Chondrocyte (in vitro differentiated cells): ENCODE data around the gene SPON1. TPM values are rescaled to one million over a fixed set of nuclear protein-coding genes. Genes with fewer than 3 reads are reported as not detected.

ENCODE experiments used
- DNase-seq: peaks from one replicate; pipeline ENCODE4 v3.0.0; 2021; ENCODE audit warnings: mixed read lengths, low spot score
- H3K27ac Mint-ChIP-seq: one replicate; pipeline ENCODE4 v1.8.0; 2021; ENCODE audit warnings: mild to moderate bottlenecking, moderate library complexity, mixed read lengths; ENCODE audit not compliant: unreplicated experiment
- H3K27me3 Mint-ChIP-seq: 2 replicates; pipeline ENCODE4 v1.8.0; 2021; ENCODE audit warnings: low read depth, mixed read lengths
- H3K36me3 Mint-ChIP-seq: 2 replicates; pipeline ENCODE4 v1.8.0; 2021; ENCODE audit warnings: low read depth, mixed read lengths
- H3K4me1 Mint-ChIP-seq: 2 replicates; pipeline ENCODE4 v1.8.0; 2021; ENCODE audit warnings: low read depth, mild to moderate bottlenecking, mixed read lengths
- H3K4me3 Mint-ChIP-seq: one replicate; pipeline ENCODE4 v1.8.0; 2021; ENCODE audit warnings: mild to moderate bottlenecking, moderate library complexity, mixed read lengths; ENCODE audit not compliant: unreplicated experiment
- H3K9me3 Mint-ChIP-seq: 2 replicates; pipeline ENCODE4 v1.8.0; 2021; ENCODE audit warnings: low read depth, mixed read lengths
- CTCF ChIP-seq: fragments of 200-600 bp; sonication (generic); IDR thresholded peaks from 2 replicates; pipeline ENCODE4 v1.5.0; 2021; ENCODE audit warnings: antibody characterized with exemption, mild to moderate bottlenecking, moderate library complexity
- total RNA-seq: library from RNA; stranded (reverse); gene quantifications from 3 replicates; pipeline ENCODE4 v1.2.1, GENCODE V29; 2021

SPON1 gene
- total RNA-seq, 1 donor from 2014 or later: 0.10 TPM

- Mint-ChIP-seq H3K4me3 (no peak overlapping the region), H3K9me3 (no peaks in the 10 kb centered on the region), H3K4me1 (no peaks in the 10 kb centered on the region), H3K36me3 (no peaks in the 10 kb centered on the region), H3K27ac (no peak overlapping the region), H3K27me3 (peaks cover 5% of the 10 kb centered on the region)
- no peak for DNase-seq
- TF ChIP-seq CTCF: no peak
Observed at GRCh38 chr11:14136561-14136960, 174.0 kb downstream of the SPON1 start.

- Mint-ChIP-seq H3K4me1 (no peaks in the 10 kb centered on the region), H3K27ac (no peak overlapping the region), H3K27me3 (peaks cover 6% of the 10 kb centered on the region), H3K4me3 (no peak overlapping the region), H3K36me3 (no peaks in the 10 kb centered on the region), H3K9me3 (no peaks in the 10 kb centered on the region)
- TF ChIP-seq CTCF: no peak
- no peak for DNase-seq
Observed at GRCh38 chr11:14137284-14137683, 174.8 kb downstream of the SPON1 start.

- no peaks in the 10 kb centered on the region for H3K9me3 Mint-ChIP-seq
- peaks cover 6% of the 10 kb centered on the region for H3K27me3 Mint-ChIP-seq
- no peak overlapping the region for H3K27ac Mint-ChIP-seq
- no peaks in the 10 kb centered on the region for H3K36me3 Mint-ChIP-seq
- no peak for TF ChIP-seq CTCF
- no peak for DNase-seq
- H3K4me3 Mint-ChIP-seq: no peak overlapping the region
- H3K4me1 Mint-ChIP-seq: no peaks in the 10 kb centered on the region
Observed at GRCh38 chr11:14140991-14141390, 178.5 kb downstream of the SPON1 start.

DNA sequence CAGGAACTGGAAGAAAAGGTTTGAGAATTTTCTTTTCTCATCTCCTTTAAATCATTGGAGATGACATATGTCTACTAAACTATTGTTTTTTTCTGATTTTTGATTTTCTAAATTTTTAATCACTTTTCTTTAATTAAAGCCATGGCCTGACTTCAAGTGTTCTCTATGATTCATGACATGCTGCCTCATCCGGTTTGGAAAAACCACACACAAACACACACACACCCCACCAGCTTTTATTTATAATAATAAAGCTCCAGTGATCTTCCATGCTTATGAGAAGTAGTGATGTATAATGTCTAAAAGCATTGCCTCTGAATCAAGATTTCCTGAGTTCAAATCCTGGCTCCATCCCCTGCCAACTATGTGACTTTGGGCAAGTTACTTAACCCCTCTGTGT is 179.2 kb downstream of the SPON1 start:
- no peak overlapping the region for H3K27ac Mint-ChIP-seq
- no peak for DNase-seq
- H3K4me3 Mint-ChIP-seq: no peak overlapping the region
- H3K36me3 Mint-ChIP-seq: no peaks in the 10 kb centered on the region
- no peaks in the 10 kb centered on the region for H3K9me3 Mint-ChIP-seq
- no peak for TF ChIP-seq CTCF
- peaks cover 6% of the 10 kb centered on the region for H3K27me3 Mint-ChIP-seq
- H3K4me1 Mint-ChIP-seq: no peaks in the 10 kb centered on the region

DNA sequence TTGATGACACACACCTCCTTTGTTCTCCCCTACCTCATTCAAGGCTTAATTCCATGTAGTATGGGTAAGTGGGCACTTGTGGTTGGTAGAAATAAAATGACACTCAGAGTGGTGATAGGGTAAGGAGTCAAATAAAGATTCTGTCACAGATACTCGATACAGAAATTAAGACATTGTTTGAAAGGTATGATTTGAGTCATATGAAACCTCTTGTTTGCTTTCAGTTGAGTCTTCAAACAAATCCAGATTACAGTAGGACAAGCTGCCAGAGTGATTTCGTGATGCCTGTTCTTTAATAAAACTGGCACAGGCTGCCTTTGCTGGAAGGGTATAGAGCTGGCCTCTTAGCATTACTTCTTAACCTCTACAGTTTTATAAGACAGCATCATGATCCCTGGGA is 182.4 kb downstream of the SPON1 start:
- Mint-ChIP-seq H3K36me3 (no peaks in the 10 kb centered on the region), H3K27ac (no peak overlapping the region), H3K27me3 (peaks cover 10% of the 10 kb centered on the region), H3K4me1 (no peaks in the 10 kb centered on the region), H3K9me3 (no peaks in the 10 kb centered on the region), H3K4me3 (no peak overlapping the region)
- no peak for DNase-seq
- TF ChIP-seq CTCF: no peak
